ENCODE data around the gene AHRR.
A peak's percentile ranks its signal among the peaks of the same experiment; 100 is the strongest.

Gene AHRR

GRCh38 chr5:439181-439580 lies 117.7 kb downstream of the AHRR start:
- no peak overlapping the region for H3K27ac ChIP-seq
- no peak for TF ChIP-seq CTCF (conservative IDR thresholded peaks at IDR 0.05)

GRCh38 chr5:439636-440035 lies 118.1 kb downstream of the AHRR start:
- H3K27ac ChIP-seq: no peak overlapping the region
- no peak for TF ChIP-seq CTCF (conservative IDR thresholded peaks at IDR 0.05)

GRCh38 chr5:440401-441201 lies 119.1 kb downstream of the AHRR start:
- H3K27ac ChIP-seq: no peak overlapping the region
- TF ChIP-seq CTCF (conservative IDR thresholded peaks at IDR 0.05): no peak

GRCh38 chr5:441996-442334 lies 120.5 kb downstream of the AHRR start:
- no peak for TF ChIP-seq CTCF (conservative IDR thresholded peaks at IDR 0.05)
- peak overlapping the region; percentile 83 for H3K27ac ChIP-seq

- TF ChIP-seq CTCF (conservative IDR thresholded peaks at IDR 0.05): no peak
- peak within 1 kb of the TSS; percentile 83 for H3K27ac ChIP-seq
Measured at GRCh38 chr5:442335-443238, 121.1 kb downstream of the AHRR start, which contains the start of gene EXOC3. TSS of gene EXOC3 (plus strand) at chr5:443176. CDS start at chr5:446206, 3,030 bp downstream.

GRCh38 chr5:443239-444151 lies 122.0 kb downstream of the AHRR start:
- peak overlapping the region; percentile 83 for H3K27ac ChIP-seq
- TF ChIP-seq CTCF (conservative IDR thresholded peaks at IDR 0.05): no peak
